HEK293 (cell line): ENCODE measurements around the gene MKLN1.

Experiments
- CTCF ChIA-PET: fragments of 350-600 bp; formaldehyde crosslinking; extraction: SDS; loops from one replicate; lab custom pipeline; 2021; ENCODE audit warnings: antibody characterized with exemption; lab: Yijun Ruan, JAX
- POLR2A ChIA-PET: fragments of 300-600 bp; formaldehyde crosslinking; extraction: SDS; loops from one replicate; lab custom pipeline; 2020; ENCODE audit warnings: antibody characterized with exemption, inconsistent platforms; lab: Yijun Ruan, JAX
- H3K27ac ChIP-seq: fragments of 200-500 bp; sonication (Bioruptor generic); 2 replicates; pipeline ENCODE4 v1.5.1; 2014; ENCODE audit warnings: low read depth, low read length, control low read depth, inconsistent platforms; ENCODE audit errors: extremely low read depth
- H3K36me3 ChIP-seq, 2 experiments: fragments of 200-500 bp in 1 of 2; sonication (Bioruptor generic) in 1 of 2; 1 replicate in 1 of 2; 2 replicates in 1 of 2; pipeline ENCODE4 v1.5.1; 2014 to 2017; ENCODE audit warnings: inconsistent platforms in 2 of 2, low read length in 2 of 2; ENCODE audit not compliant: control insufficient read depth in 2 of 2, insufficient read depth in 1 of 2
- H3K4me1 ChIP-seq: fragments of 200-500 bp; sonication (Bioruptor generic); 2 replicates; pipeline ENCODE4 v1.5.1; 2014; ENCODE audit warnings: mild to moderate bottlenecking, low read length, inconsistent platforms; ENCODE audit not compliant: control insufficient read depth, insufficient read depth
- H3K4me3 ChIP-seq: 2 replicates; pipeline ENCODE4 v1.5.1; 2011; ENCODE audit warnings: low read depth, mild to moderate bottlenecking, control low read depth, low read length, moderate library complexity
- H3K9me3 ChIP-seq: fragments of 200-500 bp; sonication (Bioruptor generic); 2 replicates; pipeline ENCODE4 v1.5.1; 2014; ENCODE audit warnings: low read depth, low read length, inconsistent platforms; ENCODE audit not compliant: control insufficient read depth, insufficient read depth
- ELK4 ChIP-seq: IDR thresholded peaks from 2 replicates; pipeline ENCODE4 v1.6.1; 2011; ENCODE audit warnings: mild to moderate bottlenecking, low read depth, low read length, borderline replicate concordance
- HOXD13 ChIP-seq: sonication (generic); formaldehyde crosslinking; IDR thresholded peaks from 2 replicates; pipeline ENCODE4 v1.8.0; 2022; ENCODE audit warnings: missing genetic modification reagents, borderline replicate concordance
- KLF16 ChIP-seq: fragments of 450-650 bp; formaldehyde crosslinking; IDR thresholded peaks from 2 replicates; pipeline ENCODE4 v1.5.1; 2017; ENCODE audit warnings: missing biosample characterization, missing genetic modification characterization
- KLF8 ChIP-seq: fragments of 450-650 bp; formaldehyde crosslinking; IDR thresholded peaks from 2 replicates; pipeline ENCODE4 v1.5.1; 2016; ENCODE audit warnings: missing biosample characterization, missing genetic modification characterization
- MZF1 ChIP-seq: fragments of 450-650 bp; formaldehyde crosslinking; IDR thresholded peaks from 2 replicates; pipeline ENCODE4 v1.5.1; 2017; ENCODE audit warnings: missing biosample characterization, missing genetic modification characterization, borderline replicate concordance
- PRDM10 ChIP-seq: fragments of 450-650 bp; formaldehyde crosslinking; IDR thresholded peaks from 2 replicates; pipeline ENCODE4 v1.5.1; 2016; ENCODE audit warnings: missing biosample characterization, missing genetic modification characterization
- WT1 ChIP-seq: fragments of 450-650 bp; formaldehyde crosslinking; IDR thresholded peaks from 2 replicates; pipeline ENCODE4 v1.5.1; 2016; ENCODE audit warnings: missing biosample characterization, missing genetic modification characterization
- YY1 ChIP-seq: fragments of 450-650 bp; formaldehyde crosslinking; IDR thresholded peaks from 2 replicates; pipeline ENCODE4 v1.5.1; 2018; ENCODE audit warnings: missing biosample characterization, missing genetic modification characterization
- ZBTB8A ChIP-seq: fragments of 450-650 bp; formaldehyde crosslinking; IDR thresholded peaks from 2 replicates; pipeline ENCODE4 v1.5.1; 2016; ENCODE audit warnings: missing biosample characterization, missing genetic modification characterization
- ZNF133 ChIP-seq: fragments of 450-650 bp; formaldehyde crosslinking; IDR thresholded peaks from 2 replicates; pipeline ENCODE4 v1.5.1; 2016; ENCODE audit warnings: missing biosample characterization, missing genetic modification characterization
- ZNF239 ChIP-seq: fragments of 450-650 bp; formaldehyde crosslinking; IDR thresholded peaks from 2 replicates; pipeline ENCODE4 v1.5.1; 2016; ENCODE audit warnings: missing biosample characterization, missing genetic modification characterization
- ZNF24 ChIP-seq: fragments of 450-650 bp; formaldehyde crosslinking; IDR thresholded peaks from 2 replicates; pipeline ENCODE4 v1.5.1; 2016; ENCODE audit warnings: missing biosample characterization, missing genetic modification characterization
- ZNF292 ChIP-seq: fragments of 450-650 bp; formaldehyde crosslinking; IDR thresholded peaks from 2 replicates; pipeline ENCODE4 v1.5.1; 2016; ENCODE audit warnings: low read depth, missing biosample characterization, missing genetic modification characterization, borderline replicate concordance
- ZNF350 ChIP-seq: fragments of 450-650 bp; formaldehyde crosslinking; IDR thresholded peaks from 2 replicates; pipeline ENCODE4 v1.5.0; 2017; ENCODE audit warnings: missing biosample characterization, mild to moderate bottlenecking, missing genetic modification characterization
- ZNF354C ChIP-seq: fragments of 450-650 bp; formaldehyde crosslinking; IDR thresholded peaks from 2 replicates; pipeline ENCODE4 v1.5.1; 2016; ENCODE audit warnings: missing biosample characterization, missing genetic modification characterization, low read depth, borderline replicate concordance
- ZNF391 ChIP-seq: fragments of 450-650 bp; formaldehyde crosslinking; IDR thresholded peaks from 2 replicates; pipeline ENCODE4 v1.5.1; 2016; ENCODE audit warnings: low read depth, missing biosample characterization, missing genetic modification characterization, borderline replicate concordance
- ZNF501 ChIP-seq: fragments of 450-650 bp; formaldehyde crosslinking; IDR thresholded peaks from 2 replicates; pipeline ENCODE4 v1.5.1; 2016; ENCODE audit warnings: missing biosample characterization, missing genetic modification characterization
- ZNF585B ChIP-seq: fragments of 450-650 bp; formaldehyde crosslinking; IDR thresholded peaks from 2 replicates; pipeline ENCODE4 v1.5.1; 2016; ENCODE audit warnings: missing biosample characterization, missing genetic modification characterization
- ZNF596 ChIP-seq: fragments of 450-650 bp; IDR thresholded peaks from 2 replicates; pipeline ENCODE4 v1.5.0; 2018; ENCODE audit warnings: missing biosample characterization, mild to moderate bottlenecking, missing genetic modification characterization, moderate library complexity
- ZNF623 ChIP-seq: fragments of 450-650 bp; formaldehyde crosslinking; IDR thresholded peaks from 2 replicates; pipeline ENCODE4 v1.5.1; 2016; ENCODE audit warnings: missing biosample characterization, missing genetic modification characterization
- ZNF707 ChIP-seq: fragments of 450-650 bp; formaldehyde crosslinking; IDR thresholded peaks from 2 replicates; pipeline ENCODE4 v1.5.1; 2016; ENCODE audit warnings: missing biosample characterization, missing genetic modification characterization
- ZSCAN23 ChIP-seq: fragments of 450-650 bp; formaldehyde crosslinking; IDR thresholded peaks from 2 replicates; pipeline ENCODE4 v1.5.1; 2016; ENCODE audit warnings: missing biosample characterization, missing genetic modification characterization
- ZXDB ChIP-seq: fragments of 450-650 bp; formaldehyde crosslinking; IDR thresholded peaks from 2 replicates; pipeline ENCODE4 v1.5.1; 2016; ENCODE audit warnings: missing biosample characterization, missing genetic modification characterization
- TF ChIP-seq, protein P1 (sequence below): fragments of 450-650 bp; formaldehyde crosslinking; IDR thresholded peaks from 2 replicates; pipeline ENCODE4 v1.5.1; 2016; ENCODE audit warnings: missing biosample characterization, missing genetic modification characterization

Gene MKLN1

GRCh38 chr7:131454498-131454897 lies 126.8 kb downstream of the MKLN1 start (continued):
- TF ChIP-seq ZNF354C (tag by site-specific recombination) (no peak), ZNF585B (tag by site-specific recombination) (no peak), WT1 (no peak), ZNF239 (tag by site-specific recombination) (no peak), ZSCAN23 (tag by site-specific recombination) (no peak)
- TF ChIP-seq, protein P1, sequence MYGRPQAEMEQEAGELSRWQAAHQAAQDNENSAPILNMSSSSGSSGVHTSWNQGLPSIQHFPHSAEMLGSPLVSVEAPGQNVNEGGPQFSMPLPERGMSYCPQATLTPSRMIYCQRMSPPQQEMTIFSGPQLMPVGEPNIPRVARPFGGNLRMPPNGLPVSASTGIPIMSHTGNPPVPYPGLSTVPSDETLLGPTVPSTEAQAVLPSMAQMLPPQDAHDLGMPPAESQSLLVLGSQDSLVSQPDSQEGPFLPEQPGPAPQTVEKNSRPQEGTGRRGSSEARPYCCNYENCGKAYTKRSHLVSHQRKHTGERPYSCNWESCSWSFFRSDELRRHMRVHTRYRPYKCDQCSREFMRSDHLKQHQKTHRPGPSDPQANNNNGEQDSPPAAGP, result no peak

DNA sequence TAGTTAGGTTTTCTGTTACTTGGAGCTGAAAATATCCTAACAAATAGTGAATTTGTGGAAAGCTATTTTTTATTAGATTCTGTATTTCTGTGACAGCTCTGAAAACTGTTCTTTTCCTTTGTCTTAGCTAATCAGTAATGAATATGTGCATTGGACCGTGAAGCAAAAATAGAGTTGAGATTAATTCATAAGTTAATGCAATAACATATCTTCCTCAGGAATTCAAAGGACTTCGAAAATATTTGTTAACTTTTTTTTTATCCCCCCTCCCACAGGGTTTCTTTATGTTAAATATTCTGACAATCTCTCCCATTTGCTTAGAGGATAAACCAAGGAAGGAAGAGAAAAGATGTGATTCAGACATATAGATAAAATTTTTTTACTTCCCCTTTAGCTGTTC lies 127.3 kb downstream of the MKLN1 start:
- no peak overlapping the region for H3K27ac ChIP-seq
- no peaks in the 10 kb centered on the region for H3K4me1 ChIP-seq
- POLR2A ChIA-PET, result interaction anchor here (0.5 kb wide), 1 partner anchor 91 kb away, joined by 4 read pairs; no protein-coding TSS in a partner anchor
- H3K9me3 ChIP-seq, result no peaks in the 10 kb centered on the region
- CTCF ChIA-PET, result no interaction called here
- H3K36me3 ChIP-seq, result peaks cover 0 to 2% of the 10 kb centered on the region in 2 experiments; a peak in 2 of 3 replicates
- TF ChIP-seq ZNF239 (tag by site-specific recombination) (no peak), ZNF596 (no peak), ZNF707 (tag by site-specific recombination) (no peak), ZXDB (no peak), ZNF350 (tag by site-specific recombination) (no peak), ZNF24 (no peak), ZNF133 (tag by site-specific recombination) (no peak), ELK4 (no peak), MZF1 (tag by site-specific recombination) (no peak), KLF16 (tag by site-specific recombination) (no peak)
- no peak overlapping the region for H3K4me3 ChIP-seq

- Histone ChIP-seq H3K27ac (no peak overlapping the region), H3K4me1 (no peaks in the 10 kb centered on the region), H3K4me3 (no peak overlapping the region), H3K9me3 (no peaks in the 10 kb centered on the region), H3K36me3 (no peaks in the 10 kb centered on the region; a peak in 1 of 3 replicates)
- ChIA-PET POLR2A (no interaction called here), CTCF (no interaction called here)
- TF ChIP-seq ZNF391 (tag by site-specific recombination) (no peak), KLF8 (tag by site-specific recombination) (no peak), ZNF707 (tag by site-specific recombination) (no peak), KLF16 (tag by site-specific recombination) (no peak), ZNF501 (no peak), ZNF623 (no peak), ZBTB8A (no peak), YY1 (no peak), ZNF292 (tag by site-specific recombination) (no peak), PRDM10 (tag by site-specific recombination) (no peak), HOXD13 (CRISPR knock-in tag) (no peak)
Measured at GRCh38 chr7:131455546-131455945, 127.9 kb downstream of the MKLN1 start.
